Loucy (cell line): Measurements from ENCODE around the gene PRSS57.

Experiments used
- H2AFZ ChIP-seq: fragments of 200-600 bp; sonication (generic); 2 replicates; pipeline ENCODE4 v1.6.0; 2016; ENCODE audit warnings: antibody characterized with exemption, mild to moderate bottlenecking, low read length, moderate library complexity
- H3F3A ChIP-seq: fragments of 200-600 bp; 2 replicates; pipeline ENCODE4 v1.6.0; 2016; ENCODE audit warnings: antibody characterized with exemption, low read depth, mild to moderate bottlenecking
- H3K27me3 ChIP-seq: fragments of 200-600 bp; sonication (generic); 2 replicates; pipeline ENCODE4 v1.6.1; 2014; ENCODE audit warnings: low read length, mild to moderate bottlenecking; ENCODE audit not compliant: insufficient read depth, poor library complexity, severe bottlenecking
- H3K36me3 ChIP-seq: fragments of 200-600 bp; sonication (generic); 2 replicates; pipeline ENCODE4 v1.6.1; 2016; ENCODE audit warnings: low read length; ENCODE audit not compliant: insufficient read depth
- H3K4me1 ChIP-seq: fragments of 200-600 bp; sonication (generic); 2 replicates; pipeline ENCODE4 v1.5.1; 2014; ENCODE audit warnings: low read length, mild to moderate bottlenecking; ENCODE audit not compliant: insufficient read depth, poor library complexity, severe bottlenecking
- H3K4me2 ChIP-seq: fragments of 200-600 bp; sonication (generic); 2 replicates; pipeline ENCODE4 v1.6.0; 2014; ENCODE audit warnings: antibody characterized with exemption, low read length, low read depth, mild to moderate bottlenecking; ENCODE audit not compliant: poor library complexity, severe bottlenecking
- H3K4me3 ChIP-seq: fragments of 200-600 bp; sonication (generic); 2 replicates; pipeline ENCODE4 v1.5.1; 2014; ENCODE audit warnings: low read length, mild to moderate bottlenecking, mixed read lengths; ENCODE audit not compliant: poor library complexity, severe bottlenecking
- H3K79me2 ChIP-seq: fragments of 200-600 bp; sonication (generic); 2 replicates; pipeline ENCODE4 v1.6.1; 2014; ENCODE audit warnings: low read length; ENCODE audit not compliant: insufficient read depth
- H3K9ac ChIP-seq: fragments of 200-600 bp; sonication (generic); 2 replicates; pipeline ENCODE4 v1.6.0; 2014; ENCODE audit warnings: mild to moderate bottlenecking, low read depth, low read length, moderate library complexity; ENCODE audit not compliant: poor library complexity, severe bottlenecking
- H3K9me2 ChIP-seq: fragments of 200-600 bp; sonication (generic); replicated peaks from 2 replicates; pipeline ENCODE4 v1.6.1; 2016; ENCODE audit warnings: low read depth, low read length, mixed read lengths
- H3K9me3 ChIP-seq: fragments of 200-600 bp; sonication (generic); 2 replicates; pipeline ENCODE4 v1.6.1; 2014; ENCODE audit warnings: mild to moderate bottlenecking, antibody characterized with exemption, low read length, low read depth; ENCODE audit not compliant: insufficient read depth
- H4K20me1 ChIP-seq: fragments of 200-600 bp; sonication (generic); 2 replicates; pipeline ENCODE4 v1.6.0; 2014; ENCODE audit warnings: antibody characterized with exemption, low read length, mild to moderate bottlenecking; ENCODE audit not compliant: insufficient read depth, poor library complexity, severe bottlenecking
- EZH2phosphoT487 ChIP-seq: fragments of 200-600 bp; IDR thresholded peaks from 2 replicates; pipeline ENCODE4 v1.6.1; 2018; ENCODE audit warnings: antibody characterized with exemption, mild to moderate bottlenecking, moderate library complexity, borderline replicate concordance
- TF ChIP-seq, protein P1 (sequence below): fragments of 200-600 bp; sonication (generic); conservative IDR thresholded peaks from 2 replicates; pipeline ENCODE4 v1.5.1; 2014; ENCODE audit warnings: mild to moderate bottlenecking, antibody characterized with exemption, low read length

Gene PRSS57

DNA sequence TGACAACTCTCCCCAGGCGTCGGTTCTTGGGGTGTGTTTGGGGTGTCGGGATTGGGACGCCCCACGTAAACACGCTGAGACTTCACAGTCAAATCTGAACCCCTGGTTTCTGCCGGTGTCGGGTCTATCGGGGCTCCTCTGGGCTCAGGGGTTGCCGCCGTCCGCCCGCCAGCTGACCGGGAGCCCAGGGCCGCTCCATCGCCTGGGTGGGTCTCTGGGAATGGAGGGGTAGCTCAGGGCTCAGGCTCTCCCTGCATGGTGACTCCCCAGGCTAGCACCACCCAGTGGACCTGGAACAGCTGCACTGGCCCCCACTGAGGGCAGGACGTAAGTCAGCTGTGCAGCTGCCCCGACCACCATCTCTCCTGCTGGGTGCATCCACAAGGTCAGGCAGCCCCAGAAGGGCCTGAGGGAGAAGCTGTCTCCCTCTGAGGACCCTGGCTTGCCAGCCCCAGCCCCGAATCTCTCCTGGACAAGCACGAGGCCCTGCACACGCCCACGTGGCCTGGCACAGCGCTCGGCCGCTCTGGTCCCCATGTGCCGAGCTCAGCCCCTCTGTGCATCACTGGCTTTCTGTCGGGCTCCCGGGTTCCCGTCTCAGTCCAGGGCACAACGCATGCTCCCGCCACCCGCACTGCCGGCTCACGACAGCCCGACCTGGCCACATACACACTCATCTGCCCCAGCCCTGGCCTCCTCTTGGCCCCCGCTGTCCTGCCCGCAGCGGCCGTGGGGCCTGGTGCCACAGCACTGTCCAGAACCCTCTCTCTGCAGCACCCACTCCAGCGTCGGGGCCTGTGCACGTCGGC lies 38.3 kb downstream of the PRSS57 start:
- Histone ChIP-seq H3K9me2 (no peaks in the 10 kb centered on the region), H3K4me1 (peaks cover 15% of the 10 kb centered on the region), H3K9ac (no peak overlapping the region)

DNA sequence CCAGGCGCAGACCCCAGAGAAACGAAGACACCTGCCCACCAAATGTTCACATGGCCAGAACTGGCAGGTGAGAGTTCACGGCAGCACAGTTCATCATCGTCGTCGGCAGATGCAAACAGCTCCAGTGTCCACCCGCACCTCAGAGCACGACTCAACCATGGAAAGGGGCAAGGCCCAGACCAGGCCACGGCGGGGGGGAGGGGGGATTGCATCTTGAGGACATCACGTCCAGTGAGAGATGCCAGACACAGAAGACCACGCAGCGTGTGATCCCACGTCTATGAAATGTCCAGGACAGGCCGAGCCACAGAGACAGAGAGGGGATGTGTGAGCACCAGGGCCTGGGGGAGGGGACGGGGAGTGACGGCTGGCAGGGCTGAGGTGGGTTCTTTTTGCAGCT lies 39.6 kb downstream of the PRSS57 start:
- Histone ChIP-seq H3K36me3 (peaks cover 38% of the 10 kb centered on the region; the same call in 1 of the 2 replicates), H4K20me1 (peaks cover 86% of the 10 kb centered on the region)

More for the DNA sequence above, 38.3 kb downstream of the PRSS57 start:
- Histone ChIP-seq H3K36me3 (peaks cover 26% of the 10 kb centered on the region; the same call in 1 of the 2 replicates), H3K4me2 (no peak overlapping the region), H4K20me1 (peaks cover 91% of the 10 kb centered on the region), H2AFZ (no peak overlapping the region), H3K79me2 (peaks cover 100% of the 10 kb centered on the region), H3F3A (no peaks in the 10 kb centered on the region), H3K9me3 (no peaks in the 10 kb centered on the region), H3K4me3 (no peak overlapping the region), H3K27me3 (no peaks in the 10 kb centered on the region)
- TF ChIP-seq EZH2phosphoT487, result no peak
- TF ChIP-seq, protein P1, sequence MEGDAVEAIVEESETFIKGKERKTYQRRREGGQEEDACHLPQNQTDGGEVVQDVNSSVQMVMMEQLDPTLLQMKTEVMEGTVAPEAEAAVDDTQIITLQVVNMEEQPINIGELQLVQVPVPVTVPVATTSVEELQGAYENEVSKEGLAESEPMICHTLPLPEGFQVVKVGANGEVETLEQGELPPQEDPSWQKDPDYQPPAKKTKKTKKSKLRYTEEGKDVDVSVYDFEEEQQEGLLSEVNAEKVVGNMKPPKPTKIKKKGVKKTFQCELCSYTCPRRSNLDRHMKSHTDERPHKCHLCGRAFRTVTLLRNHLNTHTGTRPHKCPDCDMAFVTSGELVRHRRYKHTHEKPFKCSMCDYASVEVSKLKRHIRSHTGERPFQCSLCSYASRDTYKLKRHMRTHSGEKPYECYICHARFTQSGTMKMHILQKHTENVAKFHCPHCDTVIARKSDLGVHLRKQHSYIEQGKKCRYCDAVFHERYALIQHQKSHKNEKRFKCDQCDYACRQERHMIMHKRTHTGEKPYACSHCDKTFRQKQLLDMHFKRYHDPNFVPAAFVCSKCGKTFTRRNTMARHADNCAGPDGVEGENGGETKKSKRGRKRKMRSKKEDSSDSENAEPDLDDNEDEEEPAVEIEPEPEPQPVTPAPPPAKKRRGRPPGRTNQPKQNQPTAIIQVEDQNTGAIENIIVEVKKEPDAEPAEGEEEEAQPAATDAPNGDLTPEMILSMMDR, result no peak

DNA sequence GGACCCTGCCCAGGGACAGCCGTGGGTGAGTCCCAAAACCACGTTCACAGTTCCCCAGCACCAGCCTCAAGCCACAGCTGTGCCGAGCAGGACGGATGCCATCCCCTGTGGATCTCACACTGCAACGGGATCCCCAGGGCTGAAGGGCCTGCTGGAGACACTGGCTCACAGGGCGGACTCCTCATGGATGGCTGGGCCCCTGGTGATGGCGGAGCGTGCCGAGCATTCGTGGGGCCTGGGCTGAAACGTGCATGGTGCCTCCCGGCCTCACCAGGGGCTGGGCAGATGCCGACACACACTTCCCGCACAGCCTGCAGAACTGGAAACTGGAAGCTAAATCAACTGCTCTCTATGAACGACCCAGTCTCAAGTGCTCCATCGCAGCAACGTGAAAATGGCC lies 41.8 kb downstream of the PRSS57 start:
- H3K9ac ChIP-seq, result no peak overlapping the region
- H3K4me1 ChIP-seq, result no peaks in the 10 kb centered on the region
- H3F3A ChIP-seq, result no peaks in the 10 kb centered on the region
- H3K79me2 ChIP-seq, result peaks cover 67% of the 10 kb centered on the region
- H3K4me2 ChIP-seq, result no peak overlapping the region
- TF ChIP-seq EZH2phosphoT487, result no peak
- TF ChIP-seq, protein P1, result no peak
- H2AFZ ChIP-seq, result no peak overlapping the region
- no peaks in the 10 kb centered on the region for H3K9me3 ChIP-seq
- H3K36me3 ChIP-seq, result peaks cover 50% of the 10 kb centered on the region; the same call in 1 of the 2 replicates
- peaks cover 63% of the 10 kb centered on the region for H4K20me1 ChIP-seq
- H3K9me2 ChIP-seq, result no peaks in the 10 kb centered on the region
- H3K27me3 ChIP-seq, result no peaks in the 10 kb centered on the region
- no peak overlapping the region for H3K4me3 ChIP-seq

More for the DNA sequence above, 39.6 kb downstream of the PRSS57 start:
- no peak overlapping the region for H3K9ac ChIP-seq
- peaks cover 6% of the 10 kb centered on the region for H3K4me1 ChIP-seq
- no peaks in the 10 kb centered on the region for H3K27me3 ChIP-seq
- no peaks in the 10 kb centered on the region for H3F3A ChIP-seq
- no peak overlapping the region for H3K4me2 ChIP-seq
- TF ChIP-seq, protein P1, result no peak
- TF ChIP-seq EZH2phosphoT487, result no peak
- H3K9me2 ChIP-seq, result no peaks in the 10 kb centered on the region
- no peak overlapping the region for H2AFZ ChIP-seq
- no peak overlapping the region for H3K4me3 ChIP-seq
- no peaks in the 10 kb centered on the region for H3K9me3 ChIP-seq
- H3K79me2 ChIP-seq, result peaks cover 90% of the 10 kb centered on the region
